Esophagus muscularis mucosa (tissue), 4 donors: ENCODE results near the gene SPATA2L. TPM values are rescaled to one million over a fixed set of nuclear protein-coding genes. Genes with fewer than 3 reads are reported as not detected.

Experiments
- DNase-seq: peaks from one replicate; pipeline ENCODE4 v3.0.0-alpha.2; 2017; ENCODE audit errors: extremely low spot score
- H3K27ac ChIP-seq, 4 donors: fragments of 200-600 bp; sonication (generic); replicated peaks in 1 of 4; 1 replicate in 3 of 4; 2 replicates in 1 of 4; pipeline ENCODE4 v1.5.1; 2016 to 2019; ENCODE audit warnings: mild to moderate bottlenecking in 1 of 4
- H3K27me3 ChIP-seq, 4 donors: fragments of 200-600 bp; sonication (generic); one replicate each; pipeline versions ENCODE4 v1.5.1 to v1.6.0; 2016 to 2019
- H3K36me3 ChIP-seq, 4 donors: fragments of 200-600 bp; sonication (generic); one replicate each; pipeline ENCODE4 v1.5.1; 2016 to 2019
- H3K4me1 ChIP-seq, 4 donors: fragments of 200-600 bp; sonication (generic); one replicate each; pipeline ENCODE4 v1.5.1; 2016 to 2019
- H3K4me3 ChIP-seq, 4 donors: fragments of 200-600 bp; sonication (generic); 1 replicate in 2 of 4; 2 replicates in 2 of 4; pipeline ENCODE4 v1.5.1; 2016 to 2019; ENCODE audit warnings: mild to moderate bottlenecking in 4 of 4, moderate library complexity in 1 of 4
- H3K9me3 ChIP-seq, 4 donors: fragments of 200-600 bp; sonication (generic); 1 replicate in 3 of 4; 2 replicates in 1 of 4; pipeline ENCODE4 v1.5.1; 2016 to 2019
- CTCF ChIP-seq, 3 experiments: fragments of 200-600 bp in 2 of 3; fragments of 450-650 bp in 1 of 3; sonication (generic) in 2 of 3; IDR thresholded peaks; one replicate each; pipeline ENCODE4 v1.5.1; 2017 to 2019; ENCODE audit warnings: antibody characterized with exemption in 3 of 3, mild to moderate bottlenecking in 2 of 3, moderate library complexity in 1 of 3
- EP300 ChIP-seq: sonication (generic); formaldehyde crosslinking; IDR thresholded peaks from one replicate; pipeline ENCODE4 v1.6.1; 2017; ENCODE audit warnings: antibody characterized with exemption
- POLR2A ChIP-seq: fragments of 450-650 bp; IDR thresholded peaks from one replicate; pipeline ENCODE4 v1.6.1; 2017; ENCODE audit warnings: antibody characterized with exemption, moderate library complexity, mild to moderate bottlenecking, low read depth
- POLR2AphosphoS5 ChIP-seq, 2 donors: sonication (generic); formaldehyde crosslinking; IDR thresholded peaks; one replicate each; pipeline ENCODE4 v1.6.1; 2017; ENCODE audit warnings: antibody characterized with exemption in 2 of 2
- WGBS: methylation state at CpG from one replicate; pipeline ENCODE4 v1.1.5; 2018; 5-methylcytosine and 5-hydroxymethylcytosine counted together
- intact Hi-C: fragments of 100-400 bp; cut with DNase I; formaldehyde crosslinking; loops from one replicate; pipeline ENCODE4 v1.15.1; 2023
- total RNA-seq, 4 donors: library from RNA; depleted of rRNA; stranded (reverse); fragments of >200 nt; gene quantifications; one replicate each; pipeline versions ENCODE4 v1.1.0 to v1.2.1, GENCODE V29; 2016

Gene SPATA2L
- total RNA-seq, 4 donors from 2014 or later, result 10.8 to 32.0 (median 21.9) TPM

GRCh38 chr16:89723279-89724250, 22.1 kb upstream of the SPATA2L start:
- Histone ChIP-seq H3K36me3 (peaks cover 40 to 60% (median 57%) of the 10 kb centered on the region in 4 donors), H3K4me3 (peak overlapping the region; percentile 92 to 99 (median 94)), H3K4me1 (peaks cover 35 to 53% (median 44%) of the 10 kb centered on the region in 4 donors), H3K27me3 (no peaks in the 10 kb centered on the region), H3K9me3 (no peaks in the 10 kb centered on the region), H3K27ac (peak overlapping the region; percentile 12 to 99 (median 99))
- 52% methylated on average over 11 of the region's 30 CpGs for WGBS
- intact Hi-C loops, result loop anchor here (5.0 kb wide), 1 partner anchor 144 kb away; no protein-coding TSS in a partner anchor
- TF ChIP-seq EP300, result no peak
- no peak for TF ChIP-seq POLR2AphosphoS5 (IDR thresholded peaks at IDR 0.05)
- no peak for TF ChIP-seq CTCF (IDR thresholded peaks at IDR 0.05)
- TF ChIP-seq POLR2A, result no peak
- DNase-seq, result no peak

- Histone ChIP-seq H3K4me3 (peak overlapping the region; percentile 92 to 99 (median 94)), H3K27ac (peak overlapping the region; percentile 98 to 99 (median 99)), H3K36me3 (peaks cover 34 to 54% (median 49%) of the 10 kb centered on the region in 4 donors), H3K9me3 (no peaks in the 10 kb centered on the region), H3K27me3 (no peaks in the 10 kb centered on the region), H3K4me1 (peaks cover 35 to 53% (median 44%) of the 10 kb centered on the region in 4 donors)
- DNase-seq, result no peak
- intact Hi-C loops, result loop anchor here (5.0 kb wide), 1 partner anchor 145 kb away; no protein-coding TSS in a partner anchor
- WGBS, result 63% methylated on average over 22 of the region's 56 CpGs
- TF ChIP-seq POLR2AphosphoS5 (IDR thresholded peaks at IDR 0.05) (peak in 1 of 2 donors; percentile 11), CTCF (IDR thresholded peaks at IDR 0.05) (no peak)
These were observed 21.1 kb upstream of the SPATA2L start for GRCh38 chr16:89722392-89723278.

GRCh38 chr16:89721546-89722391, 20.3 kb upstream of the SPATA2L start:
- Histone ChIP-seq H3K27ac (peak overlapping the region; percentile 98 to 99 (median 99)), H3K27me3 (no peaks in the 10 kb centered on the region), H3K36me3 (peaks cover 27 to 45% (median 41%) of the 10 kb centered on the region in 4 donors), H3K4me3 (peak overlapping the region; percentile 92 to 99 (median 94)), H3K9me3 (no peaks in the 10 kb centered on the region), H3K4me1 (peaks cover 35 to 53% (median 44%) of the 10 kb centered on the region in 4 donors)
- TF ChIP-seq POLR2AphosphoS5 (IDR thresholded peaks at IDR 0.05), result peak in 1 of 2 donors; percentile 34
- no peak for TF ChIP-seq CTCF (IDR thresholded peaks at IDR 0.05)
- TF ChIP-seq EP300, result no peak
- intact Hi-C loops, result loop anchor here (5.0 kb wide), 1 partner anchor 146 kb away; no protein-coding TSS in a partner anchor
- DNase-seq, result peak; percentile 91
- 3% methylated on average over 8 of the region's 112 CpGs for WGBS
